ENCODE measurements around the gene TBC1D12.

DNA sequence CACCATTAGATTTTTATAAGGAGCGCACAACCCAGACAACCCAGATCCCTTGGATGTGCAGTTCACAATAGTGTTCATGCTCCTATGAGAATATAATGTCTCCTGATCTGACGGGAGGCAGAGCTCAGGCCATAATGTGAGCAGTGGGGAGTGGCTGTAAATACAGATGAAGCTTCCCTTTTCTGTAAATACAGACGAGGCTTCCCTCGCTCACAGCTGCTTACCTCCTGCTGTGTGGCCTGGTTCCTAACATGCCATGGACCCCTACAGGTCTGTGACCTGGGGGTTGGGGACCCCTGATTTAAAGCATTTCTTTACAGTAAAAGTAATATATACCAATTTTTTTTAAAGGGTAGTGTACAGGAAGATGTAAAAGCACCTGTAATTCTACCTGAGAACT, 176.4 kb downstream of the TBC1D12 start:
- TF ChIP-seq, protein P1, sequence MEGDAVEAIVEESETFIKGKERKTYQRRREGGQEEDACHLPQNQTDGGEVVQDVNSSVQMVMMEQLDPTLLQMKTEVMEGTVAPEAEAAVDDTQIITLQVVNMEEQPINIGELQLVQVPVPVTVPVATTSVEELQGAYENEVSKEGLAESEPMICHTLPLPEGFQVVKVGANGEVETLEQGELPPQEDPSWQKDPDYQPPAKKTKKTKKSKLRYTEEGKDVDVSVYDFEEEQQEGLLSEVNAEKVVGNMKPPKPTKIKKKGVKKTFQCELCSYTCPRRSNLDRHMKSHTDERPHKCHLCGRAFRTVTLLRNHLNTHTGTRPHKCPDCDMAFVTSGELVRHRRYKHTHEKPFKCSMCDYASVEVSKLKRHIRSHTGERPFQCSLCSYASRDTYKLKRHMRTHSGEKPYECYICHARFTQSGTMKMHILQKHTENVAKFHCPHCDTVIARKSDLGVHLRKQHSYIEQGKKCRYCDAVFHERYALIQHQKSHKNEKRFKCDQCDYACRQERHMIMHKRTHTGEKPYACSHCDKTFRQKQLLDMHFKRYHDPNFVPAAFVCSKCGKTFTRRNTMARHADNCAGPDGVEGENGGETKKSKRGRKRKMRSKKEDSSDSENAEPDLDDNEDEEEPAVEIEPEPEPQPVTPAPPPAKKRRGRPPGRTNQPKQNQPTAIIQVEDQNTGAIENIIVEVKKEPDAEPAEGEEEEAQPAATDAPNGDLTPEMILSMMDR (IDR thresholded peaks at IDR 0.05) = no peak
- TF ChIP-seq POLR2A (IDR thresholded peaks at IDR 0.05) = no peak
